Loucy (cell line): ENCODE measurements around the gene PRKD3.

Experiments
- H2AFZ ChIP-seq: fragments of 200-600 bp; sonication (generic); 2 replicates; pipeline ENCODE4 v1.6.0; 2016; ENCODE audit warnings: antibody characterized with exemption, mild to moderate bottlenecking, low read length, moderate library complexity
- H3F3A ChIP-seq: fragments of 200-600 bp; 2 replicates; pipeline ENCODE4 v1.6.0; 2016; ENCODE audit warnings: antibody characterized with exemption, low read depth, mild to moderate bottlenecking
- H3K27me3 ChIP-seq: fragments of 200-600 bp; sonication (generic); 2 replicates; pipeline ENCODE4 v1.6.1; 2014; ENCODE audit warnings: low read length, mild to moderate bottlenecking; ENCODE audit not compliant: insufficient read depth, poor library complexity, severe bottlenecking
- H3K36me3 ChIP-seq: fragments of 200-600 bp; sonication (generic); 2 replicates; pipeline ENCODE4 v1.6.1; 2016; ENCODE audit warnings: low read length; ENCODE audit not compliant: insufficient read depth
- H3K4me1 ChIP-seq: fragments of 200-600 bp; sonication (generic); 2 replicates; pipeline ENCODE4 v1.5.1; 2014; ENCODE audit warnings: low read length, mild to moderate bottlenecking; ENCODE audit not compliant: insufficient read depth, poor library complexity, severe bottlenecking
- H3K4me2 ChIP-seq: fragments of 200-600 bp; sonication (generic); 2 replicates; pipeline ENCODE4 v1.6.0; 2014; ENCODE audit warnings: antibody characterized with exemption, low read length, low read depth, mild to moderate bottlenecking; ENCODE audit not compliant: poor library complexity, severe bottlenecking
- H3K4me3 ChIP-seq: fragments of 200-600 bp; sonication (generic); 2 replicates; pipeline ENCODE4 v1.5.1; 2014; ENCODE audit warnings: low read length, mild to moderate bottlenecking, mixed read lengths; ENCODE audit not compliant: poor library complexity, severe bottlenecking
- H3K79me2 ChIP-seq: fragments of 200-600 bp; sonication (generic); 2 replicates; pipeline ENCODE4 v1.6.1; 2014; ENCODE audit warnings: low read length; ENCODE audit not compliant: insufficient read depth
- H3K9ac ChIP-seq: fragments of 200-600 bp; sonication (generic); 2 replicates; pipeline ENCODE4 v1.6.0; 2014; ENCODE audit warnings: mild to moderate bottlenecking, low read depth, low read length, moderate library complexity; ENCODE audit not compliant: poor library complexity, severe bottlenecking
- H3K9me2 ChIP-seq: fragments of 200-600 bp; sonication (generic); replicated peaks from 2 replicates; pipeline ENCODE4 v1.6.1; 2016; ENCODE audit warnings: low read depth, low read length, mixed read lengths
- H3K9me3 ChIP-seq: fragments of 200-600 bp; sonication (generic); 2 replicates; pipeline ENCODE4 v1.6.1; 2014; ENCODE audit warnings: mild to moderate bottlenecking, antibody characterized with exemption, low read length, low read depth; ENCODE audit not compliant: insufficient read depth
- H4K20me1 ChIP-seq: fragments of 200-600 bp; sonication (generic); 2 replicates; pipeline ENCODE4 v1.6.0; 2014; ENCODE audit warnings: antibody characterized with exemption, low read length, mild to moderate bottlenecking; ENCODE audit not compliant: insufficient read depth, poor library complexity, severe bottlenecking
- EZH2phosphoT487 ChIP-seq: fragments of 200-600 bp; IDR thresholded peaks from 2 replicates; pipeline ENCODE4 v1.6.1; 2018; ENCODE audit warnings: antibody characterized with exemption, mild to moderate bottlenecking, moderate library complexity, borderline replicate concordance
- TF ChIP-seq, protein P1 (sequence below): fragments of 200-600 bp; sonication (generic); conservative IDR thresholded peaks from 2 replicates; pipeline ENCODE4 v1.5.1; 2014; ENCODE audit warnings: mild to moderate bottlenecking, antibody characterized with exemption, low read length

Gene PRKD3

DNA sequence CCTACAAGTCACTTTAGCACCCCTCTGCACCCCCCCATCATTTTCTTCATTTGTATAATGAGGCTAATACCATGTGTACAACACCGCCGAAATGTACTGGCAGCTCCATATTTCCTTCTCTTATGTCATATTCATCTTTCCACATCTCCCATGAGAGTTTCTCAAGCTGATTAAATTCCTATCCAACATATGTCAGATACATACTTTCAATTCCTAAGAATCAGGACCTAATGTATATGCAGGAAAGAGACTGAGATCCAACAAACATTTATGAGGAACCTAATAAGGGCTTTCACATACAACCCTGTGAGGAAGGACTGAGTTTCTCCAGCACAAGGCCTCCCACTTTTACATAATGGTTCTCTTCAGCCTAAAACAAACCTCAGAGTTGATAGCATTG, 41.9 kb downstream of the PRKD3 start:
- no peak overlapping the region for H3K9ac ChIP-seq
- no peaks in the 10 kb centered on the region for H3K79me2 ChIP-seq
- no peak overlapping the region for H2AFZ ChIP-seq
- H4K20me1 ChIP-seq = no peaks in the 10 kb centered on the region
- H3K4me3 ChIP-seq = no peak overlapping the region
- peaks cover 75% of the 10 kb centered on the region for H3K36me3 ChIP-seq
- no peaks in the 10 kb centered on the region for H3K9me3 ChIP-seq
- H3K9me2 ChIP-seq = no peaks in the 10 kb centered on the region
- no peaks in the 10 kb centered on the region for H3K27me3 ChIP-seq
- TF ChIP-seq, protein P1, sequence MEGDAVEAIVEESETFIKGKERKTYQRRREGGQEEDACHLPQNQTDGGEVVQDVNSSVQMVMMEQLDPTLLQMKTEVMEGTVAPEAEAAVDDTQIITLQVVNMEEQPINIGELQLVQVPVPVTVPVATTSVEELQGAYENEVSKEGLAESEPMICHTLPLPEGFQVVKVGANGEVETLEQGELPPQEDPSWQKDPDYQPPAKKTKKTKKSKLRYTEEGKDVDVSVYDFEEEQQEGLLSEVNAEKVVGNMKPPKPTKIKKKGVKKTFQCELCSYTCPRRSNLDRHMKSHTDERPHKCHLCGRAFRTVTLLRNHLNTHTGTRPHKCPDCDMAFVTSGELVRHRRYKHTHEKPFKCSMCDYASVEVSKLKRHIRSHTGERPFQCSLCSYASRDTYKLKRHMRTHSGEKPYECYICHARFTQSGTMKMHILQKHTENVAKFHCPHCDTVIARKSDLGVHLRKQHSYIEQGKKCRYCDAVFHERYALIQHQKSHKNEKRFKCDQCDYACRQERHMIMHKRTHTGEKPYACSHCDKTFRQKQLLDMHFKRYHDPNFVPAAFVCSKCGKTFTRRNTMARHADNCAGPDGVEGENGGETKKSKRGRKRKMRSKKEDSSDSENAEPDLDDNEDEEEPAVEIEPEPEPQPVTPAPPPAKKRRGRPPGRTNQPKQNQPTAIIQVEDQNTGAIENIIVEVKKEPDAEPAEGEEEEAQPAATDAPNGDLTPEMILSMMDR = no peak
- no peak for TF ChIP-seq EZH2phosphoT487
- no peaks in the 10 kb centered on the region for H3F3A ChIP-seq
- no peaks in the 10 kb centered on the region for H3K4me1 ChIP-seq
- H3K4me2 ChIP-seq = no peak overlapping the region

DNA sequence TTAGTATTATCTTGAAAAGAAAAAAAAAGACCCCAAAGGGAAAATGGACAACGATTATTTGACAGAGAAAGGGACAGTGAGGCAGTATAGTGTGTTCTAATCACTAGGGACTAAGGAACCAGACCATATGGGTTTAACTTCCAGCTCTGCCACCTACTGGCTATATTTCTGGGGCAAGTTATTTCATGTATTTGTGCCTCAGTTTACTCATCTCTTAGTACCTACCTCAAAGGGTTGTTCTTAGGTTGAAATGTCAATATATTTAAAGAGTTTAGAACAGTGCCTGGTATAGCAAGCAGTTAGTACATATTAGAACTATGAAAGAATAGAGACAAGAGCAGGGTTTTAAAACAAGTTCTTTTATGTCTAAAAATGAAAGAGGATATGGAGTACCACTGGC, 42.7 kb downstream of the PRKD3 start:
- Histone ChIP-seq H3K9me2 (no peaks in the 10 kb centered on the region), H4K20me1 (no peaks in the 10 kb centered on the region), H3K4me3 (no peak overlapping the region), H3K36me3 (peaks cover 77% of the 10 kb centered on the region; the same call in 1 of the 2 replicates), H3K9me3 (no peaks in the 10 kb centered on the region), H3F3A (no peaks in the 10 kb centered on the region), H3K9ac (no peak overlapping the region), H3K27me3 (no peaks in the 10 kb centered on the region), H3K4me1 (no peaks in the 10 kb centered on the region), H3K4me2 (no peak overlapping the region), H2AFZ (no peak overlapping the region), H3K79me2 (no peaks in the 10 kb centered on the region)
- no peak for TF ChIP-seq EZH2phosphoT487
- TF ChIP-seq, protein P1 = peak; percentile 56

DNA sequence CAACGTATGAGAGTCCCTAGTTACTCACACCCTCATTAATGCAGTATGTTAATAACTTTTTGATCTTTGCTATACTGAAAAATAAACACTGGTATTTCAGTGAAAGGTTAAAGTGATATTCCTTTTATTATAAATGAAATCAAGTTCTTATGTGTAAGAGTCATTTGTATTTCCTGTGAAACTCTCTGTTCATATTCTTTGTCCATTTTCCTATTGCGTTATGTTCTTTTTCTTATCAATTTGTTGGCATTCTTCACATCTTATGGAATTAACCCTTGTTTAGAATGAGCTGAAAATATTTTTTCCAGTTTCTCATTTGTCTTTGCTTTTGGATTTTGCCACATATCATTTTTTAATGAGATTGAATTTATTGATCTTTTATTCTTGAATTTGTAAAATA, 48.3 kb downstream of the PRKD3 start:
- peaks cover 88% of the 10 kb centered on the region for H3K36me3 ChIP-seq
- H3K9ac ChIP-seq = no peak overlapping the region
- no peaks in the 10 kb centered on the region for H4K20me1 ChIP-seq
- H3K9me2 ChIP-seq = no peaks in the 10 kb centered on the region
- no peaks in the 10 kb centered on the region for H3K4me1 ChIP-seq
- no peaks in the 10 kb centered on the region for H3K27me3 ChIP-seq
- no peak overlapping the region for H3K4me2 ChIP-seq
- H2AFZ ChIP-seq = no peak overlapping the region
- H3F3A ChIP-seq = no peaks in the 10 kb centered on the region
- TF ChIP-seq, protein P1 = no peak
- TF ChIP-seq EZH2phosphoT487 = no peak
- no peak overlapping the region for H3K4me3 ChIP-seq
- H3K79me2 ChIP-seq = no peaks in the 10 kb centered on the region
- H3K9me3 ChIP-seq = no peaks in the 10 kb centered on the region
